Endothelial cell of umbilical vein (primary cell): ENCODE data around the gene PCDHA13. TPM values are rescaled to one million over a fixed set of nuclear protein-coding genes. Genes with fewer than 3 reads are reported as not detected.
"Not testable (repeated sequence)": the region's sequence is repeated elsewhere in the genome, so short reads cannot be mapped to it uniquely, and the experiment has no call there.

ENCODE experiments used
- BruUV-seq: library from RNA; stranded (reverse); fragments of 400-500 nt; replicated peaks from 2 replicates; lab custom pipeline; 2021; lab: Mats Ljungman, UMichigan
- CTCF ChIA-PET: fragments of 300-600, 350-600 bp; sonication (Branson Sonifier 250); formaldehyde crosslinking; loops from one replicate; lab custom pipeline; 2021; ENCODE audit warnings: antibody characterized with exemption, inconsistent platforms; lab: Charles Lee
- POLR2A ChIA-PET: fragments of 300-600, 350-600 bp; sonication (Branson Sonifier 250); formaldehyde crosslinking; loops from one replicate; lab custom pipeline; 2021; ENCODE audit warnings: antibody characterized with exemption, inconsistent platforms; lab: Charles Lee
- DNase-seq: peaks from one replicate; pipeline ENCODE4 v3.0.0-alpha.2; 2011; ENCODE audit warnings: low read depth, low spot score
- FAIRE-seq: peaks from 2 replicates; lab custom pipeline; 2011; peaks lifted over from hg19 to GRCh38; lab: Jason Lieb, UNC
- H2AFZ ChIP-seq: 2 replicates; pipeline ENCODE4 v1.6.0; 2012; ENCODE audit warnings: low read depth, low read length, control low read depth, inconsistent platforms
- H3K27ac ChIP-seq: 2 replicates; pipeline ENCODE4 v1.5.1; 2011; ENCODE audit warnings: low read depth, mild to moderate bottlenecking, control low read depth, low read length, moderate library complexity; ENCODE audit not compliant: insufficient read depth
- H3K27me3 ChIP-seq, 2 experiments: 2 replicates each; pipeline versions ENCODE4 v1.6.0 to v1.6.1; 2011; ENCODE audit warnings: low read length in 2 of 2, mixed read lengths in 1 of 2; ENCODE audit not compliant: control insufficient read depth in 2 of 2, insufficient read depth in 2 of 2
- H3K36me3 ChIP-seq, 2 experiments: 2 replicates in 1 of 2; 3 replicates in 1 of 2; pipeline ENCODE4 v1.5.1; 2011; ENCODE audit warnings: low read length in 2 of 2, mild to moderate bottlenecking in 1 of 2, moderate library complexity in 1 of 2; ENCODE audit not compliant: control insufficient read depth in 2 of 2, insufficient read depth in 2 of 2; ENCODE audit errors: extremely low read depth in 1 of 2
- H3K4me1 ChIP-seq: 3 replicates; pipeline ENCODE4 v1.5.1; 2011; ENCODE audit warnings: mild to moderate bottlenecking, low read length; ENCODE audit not compliant: control insufficient read depth, insufficient read depth; ENCODE audit errors: extremely low read depth
- H3K4me2 ChIP-seq: 2 replicates; pipeline ENCODE4 v1.6.1; 2011; ENCODE audit warnings: low read length, control low read depth, mixed read lengths; ENCODE audit not compliant: insufficient read depth
- H3K4me3 ChIP-seq, 3 experiments: fragments of 200-600 bp in 1 of 3; sonication (generic), shearing (Covaris generic) in 1 of 3; replicated peaks in 1 of 3; 2 replicates each; pipeline ENCODE4 v1.5.1; 2011 to 2016; ENCODE audit warnings: control low read depth in 3 of 3, low read length in 3 of 3, mild to moderate bottlenecking in 2 of 3, inconsistent platforms in 1 of 3, low read depth in 1 of 3, moderate library complexity in 1 of 3; ENCODE audit not compliant: insufficient read depth in 1 of 3
- H3K79me2 ChIP-seq: 2 replicates; pipeline ENCODE4 v1.6.0; 2012; ENCODE audit warnings: low read length, inconsistent platforms; ENCODE audit not compliant: control insufficient read depth, insufficient read depth
- H3K9ac ChIP-seq: replicated peaks from 2 replicates; pipeline ENCODE3; 2011; ENCODE audit warnings: low read length, control low read depth; ENCODE audit not compliant: insufficient read depth; ENCODE audit errors: extremely low read depth
- H3K9me1 ChIP-seq: replicated peaks from 3 replicates; pipeline ENCODE4 v1.6.0; 2011; ENCODE audit warnings: mild to moderate bottlenecking, low read length; ENCODE audit not compliant: control insufficient read depth, insufficient read depth; ENCODE audit errors: extremely low read depth
- H3K9me3 ChIP-seq: replicated peaks from 2 replicates; pipeline ENCODE4 v1.5.1; 2012; ENCODE audit warnings: low read length, inconsistent platforms; ENCODE audit not compliant: control insufficient read depth, insufficient read depth
- H4K20me1 ChIP-seq: replicated peaks from 2 replicates; pipeline ENCODE3; 2011; ENCODE audit warnings: mild to moderate bottlenecking, low read length; ENCODE audit not compliant: control insufficient read depth, insufficient read depth; ENCODE audit errors: extremely low read depth
- EZH2 ChIP-seq: IDR thresholded peaks from 2 replicates; pipeline ENCODE4 v1.6.1; 2012; ENCODE audit warnings: borderline replicate concordance, low read depth, mild to moderate bottlenecking, moderate library complexity, low read length, inconsistent platforms; ENCODE audit not compliant: severe bottlenecking
- FOS ChIP-seq: IDR thresholded peaks from 2 replicates; pipeline ENCODE4 v1.6.1; 2011; ENCODE audit warnings: mild to moderate bottlenecking, low read length, moderate library complexity, borderline replicate concordance; ENCODE audit not compliant: insufficient read depth
- GATA2 ChIP-seq: IDR thresholded peaks from 2 replicates; pipeline ENCODE4 v1.7.0; 2011; ENCODE audit warnings: low read depth, mild to moderate bottlenecking, moderate library complexity, mixed read lengths, low read length; ENCODE audit not compliant: insufficient read length, insufficient read depth
- JUN ChIP-seq: IDR thresholded peaks from 2 replicates; pipeline ENCODE4 v1.6.1; 2011; ENCODE audit warnings: borderline replicate concordance, low read depth; ENCODE audit not compliant: insufficient read length, insufficient read depth
- MYC ChIP-seq: IDR thresholded peaks from one replicate; pipeline ENCODE4 v1.6.1; 2011; ENCODE audit warnings: mild to moderate bottlenecking, low read depth, low read length
- POLR2A ChIP-seq: IDR thresholded peaks from 2 replicates; pipeline ENCODE4 v1.6.1; 2012; ENCODE audit warnings: low read depth, mild to moderate bottlenecking, control low read depth, low read length
- POLR2AphosphoS5 ChIP-seq: IDR thresholded peaks from 2 replicates; pipeline ENCODE4 v1.6.1; 2012; ENCODE audit warnings: low read depth, mild to moderate bottlenecking, control low read depth, low read length, moderate library complexity; ENCODE audit not compliant: insufficient read depth
- dilution Hi-C: fragments of 300-500 bp; cut with MboI; formaldehyde crosslinking; loops from one replicate; pipeline ENCODE4 v1.15.0; 2019; ENCODE audit warnings: low sequenced_read_pairs; ENCODE audit not compliant: extremely low pct_ligation_motif_present
- intact Hi-C: fragments of 100-400 bp; cut with micrococcal nuclease; formaldehyde crosslinking; loops from one replicate; pipeline ENCODE4 v1.10.0; 2022
- polyA plus RNA-seq, 4 experiments: library from polyadenylated mRNA; depleted of rRNA in 3 of 4; stranded (reverse) in 3 of 4; unstranded in 1 of 4; fragments of >200 nt; gene quantifications; 2 replicates each; pipeline versions ENCODE4 v1.2.1 to v1.2.3, GENCODE V29; 2011 to 2012; ENCODE audit warnings: missing spikeins in 1 of 4
- total RNA-seq: library from RNA; stranded (reverse); gene quantifications from 2 replicates; pipeline ENCODE4 v1.2.3, GENCODE V29; 2021
- TF ChIP-seq, protein P1 (sequence below), 2 donors: IDR thresholded peaks; 1 replicate in 1 of 2; 2 replicates in 1 of 2; pipeline ENCODE4 v1.5.1; 2011; ENCODE audit warnings: low read length in 2 of 2, mild to moderate bottlenecking in 2 of 2, moderate library complexity in 2 of 2, control low read depth in 1 of 2, inconsistent platforms in 1 of 2, low read depth in 1 of 2; ENCODE audit not compliant: insufficient read depth in 1 of 2; ENCODE audit errors: extremely low read depth in 1 of 2
- TF ChIP-seq, protein P2 (sequence below): IDR thresholded peaks from 2 replicates; pipeline ENCODE4 v1.6.1; 2011; ENCODE audit not compliant: insufficient read depth, insufficient read length

PCDHA13 gene
- total and polyA plus RNA-seq, 2 donors (not counting 3 experiments of a cell fraction or from before 2014, with no cell fraction given), result not detected

DNA sequence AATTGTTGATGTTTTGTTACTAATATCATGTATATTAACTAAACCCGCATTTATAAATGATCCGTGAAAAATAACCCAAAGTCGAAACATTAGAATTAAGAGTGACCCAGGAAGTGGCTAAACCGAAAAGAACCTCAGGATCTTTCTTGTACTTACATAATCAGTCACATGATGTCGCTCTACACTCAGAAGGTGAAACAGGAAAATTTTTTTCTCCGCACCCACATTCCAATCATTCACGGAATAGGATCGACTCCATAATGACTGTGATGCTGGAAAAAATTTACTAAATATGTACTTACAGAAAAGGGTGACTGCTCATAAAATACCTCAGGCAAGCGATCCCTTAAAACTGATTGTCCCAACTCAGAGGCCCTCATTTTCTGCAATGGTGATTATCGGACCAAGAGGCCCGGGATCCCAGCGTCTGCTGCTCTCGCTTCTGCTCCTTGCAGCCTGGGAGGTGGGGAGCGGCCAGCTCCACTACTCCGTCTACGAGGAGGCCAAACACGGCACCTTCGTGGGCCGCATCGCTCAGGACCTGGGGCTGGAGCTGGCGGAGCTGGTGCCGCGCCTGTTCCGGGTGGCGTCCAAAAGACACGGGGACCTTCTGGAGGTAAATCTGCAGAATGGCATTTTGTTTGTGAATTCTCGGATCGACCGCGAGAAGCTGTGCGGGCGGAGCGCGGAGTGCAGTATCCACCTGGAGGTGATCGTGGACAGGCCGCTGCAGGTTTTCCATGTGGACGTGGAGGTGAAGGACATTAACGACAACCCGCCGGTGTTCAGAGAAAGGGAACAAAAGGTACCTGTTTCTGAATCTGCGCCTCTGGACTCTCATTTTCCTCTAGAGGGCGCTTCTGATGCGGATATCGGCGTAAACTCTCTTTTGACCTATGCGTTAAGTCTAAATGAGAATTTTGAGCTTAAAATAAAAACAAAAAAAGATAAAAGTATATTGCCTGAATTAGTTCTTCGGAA, 6.5 kb upstream of the PCDHA13 start, which contains the start of gene PCDHA12:
TSS of gene PCDHA12 (plus strand) at position 224 of the 981 bp plus-strand sequence. CDS start at position 389, 165 bp downstream.
- ChIA-PET POLR2A (no interaction called here), CTCF (interaction anchor here (1.6 kb wide), 1 partner anchor 166 kb away, joined by 3 read pairs; no protein-coding TSS in a partner anchor)
- Histone ChIP-seq H3K9me1 (no peaks in the 10 kb centered on the region), H4K20me1 (no peaks in the 10 kb centered on the region), H3K27me3 (peaks cover 0 to 7% of the 10 kb centered on the region in 2 experiments), H3K4me2 (no peak within 1 kb of the TSS), H3K9me3 (no peaks in the 10 kb centered on the region), H3K4me1 (no peaks in the 10 kb centered on the region), H3K36me3 (no peaks in the 10 kb centered on the region), H2AFZ (no peak within 1 kb of the TSS), H3K27ac (no peak within 1 kb of the TSS), H3K79me2 (no peaks in the 10 kb centered on the region), H3K4me3 (no peak within 1 kb of the TSS), H3K9ac (no peak within 1 kb of the TSS)
- intact Hi-C loops, result no loop called here
- BruUV-seq, result no TSS peak
- FAIRE-seq (no peak), DNase-seq (no peak)
- dilution Hi-C loops, result no loop called here
- TF ChIP-seq FOS, result no peak
- no peak for TF ChIP-seq EZH2
- no peak for TF ChIP-seq POLR2A
- TF ChIP-seq, protein P1, sequence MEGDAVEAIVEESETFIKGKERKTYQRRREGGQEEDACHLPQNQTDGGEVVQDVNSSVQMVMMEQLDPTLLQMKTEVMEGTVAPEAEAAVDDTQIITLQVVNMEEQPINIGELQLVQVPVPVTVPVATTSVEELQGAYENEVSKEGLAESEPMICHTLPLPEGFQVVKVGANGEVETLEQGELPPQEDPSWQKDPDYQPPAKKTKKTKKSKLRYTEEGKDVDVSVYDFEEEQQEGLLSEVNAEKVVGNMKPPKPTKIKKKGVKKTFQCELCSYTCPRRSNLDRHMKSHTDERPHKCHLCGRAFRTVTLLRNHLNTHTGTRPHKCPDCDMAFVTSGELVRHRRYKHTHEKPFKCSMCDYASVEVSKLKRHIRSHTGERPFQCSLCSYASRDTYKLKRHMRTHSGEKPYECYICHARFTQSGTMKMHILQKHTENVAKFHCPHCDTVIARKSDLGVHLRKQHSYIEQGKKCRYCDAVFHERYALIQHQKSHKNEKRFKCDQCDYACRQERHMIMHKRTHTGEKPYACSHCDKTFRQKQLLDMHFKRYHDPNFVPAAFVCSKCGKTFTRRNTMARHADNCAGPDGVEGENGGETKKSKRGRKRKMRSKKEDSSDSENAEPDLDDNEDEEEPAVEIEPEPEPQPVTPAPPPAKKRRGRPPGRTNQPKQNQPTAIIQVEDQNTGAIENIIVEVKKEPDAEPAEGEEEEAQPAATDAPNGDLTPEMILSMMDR (IDR thresholded peaks at IDR 0.05; ENCODE audit: extremely low read depth in 1 of 2, insufficient read depth in 1 of 2, low read depth in 1 of 2, low read length in 2 of 2), result no peak
- TF ChIP-seq POLR2AphosphoS5, result no peak
- TF ChIP-seq GATA2, result no peak
- no peak for TF ChIP-seq JUN
- TF ChIP-seq, protein P2, sequence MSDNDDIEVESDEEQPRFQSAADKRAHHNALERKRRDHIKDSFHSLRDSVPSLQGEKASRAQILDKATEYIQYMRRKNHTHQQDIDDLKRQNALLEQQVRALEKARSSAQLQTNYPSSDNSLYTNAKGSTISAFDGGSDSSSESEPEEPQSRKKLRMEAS, result no peak
- TF ChIP-seq MYC, result no peak

DNA sequence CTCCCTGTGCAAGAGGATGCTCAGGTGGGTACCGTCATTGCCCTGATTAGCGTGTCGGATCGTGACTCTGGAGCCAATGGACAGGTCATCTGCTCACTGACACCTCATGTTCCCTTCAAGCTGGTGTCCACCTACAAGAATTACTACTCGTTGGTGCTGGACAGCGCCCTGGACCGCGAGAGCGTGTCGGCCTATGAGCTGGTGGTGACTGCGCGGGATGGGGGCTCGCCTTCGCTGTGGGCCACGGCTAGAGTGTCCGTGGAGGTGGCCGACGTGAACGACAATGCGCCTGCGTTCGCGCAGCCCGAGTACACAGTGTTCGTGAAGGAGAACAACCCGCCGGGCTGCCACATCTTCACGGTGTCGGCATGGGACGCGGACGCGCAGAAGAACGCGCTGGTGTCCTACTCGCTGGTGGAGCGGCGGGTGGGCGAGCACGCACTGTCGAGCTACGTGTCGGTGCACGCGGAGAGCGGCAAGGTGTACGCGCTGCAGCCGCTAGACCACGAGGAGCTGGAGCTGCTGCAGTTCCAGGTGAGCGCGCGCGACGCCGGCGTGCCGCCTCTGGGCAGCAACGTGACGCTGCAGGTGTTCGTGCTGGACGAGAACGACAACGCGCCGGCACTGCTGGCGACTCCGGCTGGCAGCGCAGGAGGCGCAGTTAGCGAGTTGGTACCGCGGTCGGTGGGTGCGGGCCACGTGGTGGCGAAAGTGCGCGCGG, 5.2 kb upstream of the PCDHA13 start:
- H3K79me2 ChIP-seq, H3K4me3 ChIP-seq, H2AFZ ChIP-seq, H3K27ac ChIP-seq, H3K36me3 ChIP-seq, POLR2A ChIA-PET, H3K4me1 ChIP-seq, BruUV-seq, H3K9me3 ChIP-seq, H3K9ac ChIP-seq, H3K4me2 ChIP-seq, DNase-seq, intact Hi-C loops, H3K9me1 ChIP-seq, H4K20me1 ChIP-seq, H3K27me3 ChIP-seq, dilution Hi-C loops, FAIRE-seq: not testable (repeated sequence)
- CTCF ChIA-PET, result interaction anchor here (1.6 kb wide), 1 partner anchor 164 kb away, joined by 3 read pairs; no protein-coding TSS in a partner anchor
